Measurements from ENCODE around the gene GXYLT1.
"Not testable (repeated sequence)": the region's sequence is repeated elsewhere in the genome, so short reads cannot be mapped to it uniquely, and the experiment has no call there.

GXYLT1 gene

GRCh38 chr12:42097971-42098370, 46.7 kb downstream of the GXYLT1 start:
- DNase-seq (ENCODE audit: low read depth in 2 of 2): no peak

DNA sequence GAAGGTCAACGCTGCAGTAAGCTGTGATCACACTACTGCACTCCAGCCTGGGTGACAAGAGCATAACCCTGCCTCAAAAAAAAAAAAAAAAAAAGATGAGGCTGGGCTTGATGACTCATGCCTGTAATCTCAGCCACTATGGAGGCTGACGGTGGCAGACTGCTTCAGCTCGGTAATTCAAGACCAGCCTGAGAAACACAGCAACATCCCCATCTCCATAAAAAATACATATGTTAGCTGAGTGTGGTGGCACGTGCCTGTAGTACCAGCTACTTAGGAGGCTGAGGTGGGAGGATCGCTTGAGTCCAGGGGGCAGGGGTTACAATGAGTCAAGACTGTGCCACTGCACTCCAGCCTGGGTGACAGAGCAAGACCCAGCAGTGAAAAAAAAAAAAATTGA, 50.4 kb downstream of the GXYLT1 start:
- no peak for DNase-seq (ENCODE audit: low read depth in 2 of 2)

DNA sequence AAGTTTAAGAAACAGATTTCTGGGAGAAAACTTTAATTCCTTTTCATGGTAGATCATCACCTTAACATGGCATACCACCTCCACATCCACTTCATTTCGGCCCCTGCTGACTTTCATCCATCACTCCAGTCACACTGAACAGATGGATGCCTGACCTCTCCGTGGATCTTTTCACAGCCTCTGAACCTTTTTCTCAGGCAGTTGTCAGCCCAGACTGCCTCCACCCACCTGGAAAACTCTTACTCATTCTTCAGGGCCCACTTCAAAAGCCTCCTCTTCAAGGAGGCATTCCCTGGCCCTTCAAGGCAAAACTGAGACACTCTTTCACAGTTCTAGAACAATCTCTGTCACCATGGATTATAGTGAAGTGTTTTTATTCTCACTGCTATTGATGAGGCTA, 52.9 kb downstream of the GXYLT1 start:
- no peak for DNase-seq (ENCODE audit: low read depth in 2 of 2)

- DNase-seq (ENCODE audit: low read depth in 2 of 2): peak; percentile 38
These were observed 53.8 kb downstream of the GXYLT1 start for GRCh38 chr12:42090899-42091298.

DNA sequence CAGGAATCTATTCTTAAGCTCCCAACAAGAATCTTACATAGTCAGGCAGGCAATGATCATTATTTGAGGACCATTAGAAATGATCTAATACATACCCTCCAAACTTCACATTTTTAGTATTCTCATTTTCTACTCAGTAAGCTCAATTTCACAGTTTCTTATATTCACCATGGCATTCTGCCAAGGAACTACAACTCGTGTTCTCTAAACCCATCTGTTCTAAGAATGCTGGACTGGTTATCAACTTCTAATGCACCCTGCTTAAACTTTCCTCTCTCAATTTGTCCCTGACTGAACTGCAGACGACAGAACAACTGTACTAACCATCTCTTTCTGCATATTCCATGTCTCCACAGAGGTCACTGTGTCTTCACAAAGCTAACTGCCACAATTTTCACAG, 58.6 kb downstream of the GXYLT1 start:
- peak in 1 of 2 experiments; percentile 8 for DNase-seq (ENCODE audit: low read depth in 2 of 2)

- no peak for DNase-seq (ENCODE audit: low read depth in 2 of 2)
These were observed 59.1 kb downstream of the GXYLT1 start for GRCh38 chr12:42085594-42085993.

DNA sequence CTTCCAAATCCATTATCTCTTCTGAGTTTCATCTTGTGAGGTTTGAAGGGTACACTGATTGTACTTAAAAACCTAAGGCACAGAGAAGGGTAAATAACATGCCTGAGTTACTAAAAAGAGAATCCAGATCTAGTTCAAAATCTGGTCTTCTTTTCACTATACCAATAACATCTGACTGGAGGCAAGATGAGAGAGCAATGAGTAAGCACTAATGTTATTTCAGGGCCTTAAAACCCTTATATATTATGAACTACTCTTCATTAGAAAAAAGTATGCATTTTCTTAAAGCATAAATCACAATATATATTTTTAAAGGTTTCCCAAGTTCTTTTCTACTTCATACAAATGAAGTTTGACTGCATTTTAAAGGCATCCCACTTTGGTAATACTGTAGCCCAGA, 60.2 kb downstream of the GXYLT1 start:
- DNase-seq (ENCODE audit: low read depth in 2 of 2): no peak

- no peak for DNase-seq (ENCODE audit: low read depth in 2 of 2)
These were observed 67.7 kb downstream of the GXYLT1 start for GRCh38 chr12:42076976-42077375.

DNA sequence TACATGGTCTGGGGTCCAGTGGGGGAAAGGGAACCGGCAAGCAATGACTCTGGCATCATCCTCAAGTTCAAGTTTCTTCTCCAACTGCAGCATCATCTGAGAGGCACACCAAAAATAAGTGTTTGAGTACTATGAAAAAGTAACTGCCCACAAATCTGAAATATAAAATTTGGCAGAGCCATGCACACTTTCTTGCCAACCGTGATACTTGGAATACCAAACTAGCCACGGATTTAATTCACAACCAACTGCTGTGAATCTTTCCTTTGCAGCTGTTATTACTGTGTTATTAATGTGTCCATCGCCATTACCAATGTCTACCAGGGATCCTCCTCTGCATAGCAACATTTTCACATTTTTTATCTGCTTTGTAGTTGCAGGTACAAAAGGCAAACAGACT, 74.6 kb downstream of the GXYLT1 start:
- DNase-seq (ENCODE audit: low read depth in 2 of 2): no peak

DNA sequence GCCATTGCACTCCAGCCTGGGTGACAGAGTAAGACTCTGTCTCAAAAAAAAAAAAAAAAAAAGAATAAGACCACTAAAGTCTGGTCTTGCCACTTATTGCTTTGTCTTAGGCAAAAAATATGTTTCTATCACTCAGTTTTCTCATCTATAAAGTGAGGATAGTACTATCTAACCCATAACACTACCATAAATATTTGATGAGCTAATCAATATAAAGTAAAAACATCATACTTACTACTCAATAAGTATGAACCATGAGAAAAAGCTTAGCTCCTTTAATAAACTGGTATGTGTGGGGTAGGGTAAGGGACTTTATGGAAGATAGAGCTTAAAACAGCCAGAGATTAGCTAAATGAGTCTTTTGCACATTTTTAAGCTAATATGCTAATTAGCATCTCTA, 85.5 kb downstream of the GXYLT1 start:
- no peak for DNase-seq (ENCODE audit: low read depth in 2 of 2)

GRCh38 chr12:42056130-42056529, 88.5 kb downstream of the GXYLT1 start:
- DNase-seq (ENCODE audit: low read depth in 2 of 2): no peak

GRCh38 chr12:42053456-42053855, 91.2 kb downstream of the GXYLT1 start:
- no peak for DNase-seq (ENCODE audit: low read depth in 2 of 2)

DNA sequence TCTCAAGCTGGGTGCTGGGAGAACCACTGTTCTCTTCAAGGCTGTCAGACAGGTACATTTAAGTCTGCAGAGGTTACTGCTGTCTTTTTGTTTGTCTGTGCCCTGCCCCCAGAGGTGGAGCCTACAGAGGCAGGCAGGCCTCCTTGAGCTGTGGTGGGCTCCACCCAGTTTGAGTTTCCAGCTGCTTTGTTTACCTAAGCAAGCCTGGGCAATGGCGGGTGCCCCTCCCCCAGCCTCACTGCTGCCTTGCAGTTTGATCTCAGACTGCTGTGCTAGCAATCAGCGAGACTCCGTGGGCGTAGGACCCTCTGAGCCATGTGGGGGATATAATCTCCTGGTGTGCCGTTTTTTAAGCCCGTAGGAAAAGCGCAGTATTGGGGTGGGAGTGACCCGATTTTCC, 95.7 kb downstream of the GXYLT1 start:
- not testable (repeated sequence) for DNase-seq (ENCODE audit: low read depth in 2 of 2)

DNA sequence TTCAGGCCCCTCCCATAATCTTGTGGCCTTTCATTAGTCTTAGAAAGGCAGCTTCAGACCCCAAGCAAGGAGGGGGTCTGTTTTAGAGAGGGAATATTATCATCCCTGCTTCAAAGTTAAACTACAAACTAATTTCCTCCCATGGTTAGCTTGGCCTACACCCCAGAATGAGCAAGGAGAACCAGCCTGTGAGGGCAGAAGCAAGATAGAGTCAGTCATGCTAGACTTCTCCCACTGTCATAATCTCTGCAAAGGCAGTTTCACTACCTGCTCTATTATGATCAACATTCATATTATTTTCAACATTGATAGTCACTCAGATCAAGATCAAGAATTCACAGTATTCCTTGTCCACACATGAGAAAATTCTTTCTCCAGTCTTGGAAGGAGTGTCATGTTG, 105.1 kb downstream of the GXYLT1 start:
- DNase-seq (ENCODE audit: low read depth in 2 of 2): no peak

DNA sequence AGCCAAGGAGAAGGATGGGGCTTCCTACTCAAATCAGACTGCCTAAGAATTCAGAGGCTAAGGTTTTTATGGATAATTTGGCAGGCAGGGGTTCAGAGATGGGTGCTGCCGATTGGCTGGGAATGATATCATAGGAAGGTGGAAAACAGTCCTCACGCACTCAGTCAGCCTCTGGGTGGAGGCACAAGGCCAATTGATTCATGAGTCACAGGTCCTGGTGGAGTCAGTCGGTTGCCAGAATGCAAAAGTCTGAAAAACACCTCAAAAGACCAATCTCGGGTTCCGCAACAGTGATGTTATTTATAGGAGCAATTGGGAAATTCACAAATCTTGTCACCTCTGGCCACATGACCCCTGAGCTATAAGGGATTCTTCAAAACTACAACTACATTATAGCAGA, 105.5 kb downstream of the GXYLT1 start:
- DNase-seq (ENCODE audit: low read depth in 2 of 2): peak; percentile 13

GRCh38 chr12:42031847-42032564, 112.7 kb downstream of the GXYLT1 start:
- no peak for DNase-seq (ENCODE audit: low read depth in 2 of 2)

Data from fibroblast of skin of left biceps (primary cell).